ENCODE measurements around the gene RRN3. TPM values are rescaled to one million over a fixed set of nuclear protein-coding genes. Genes with fewer than 3 reads are reported as not detected.
A peak's percentile ranks its signal among the peaks of the same experiment; 100 is the strongest.
"Not testable (repeated sequence)": the region's sequence is repeated elsewhere in the genome, so short reads cannot be mapped to it uniquely, and the experiment has no call there.

RRN3 gene
- total RNA-seq, 1 experiment from 2014 or later: 32.2 TPM

DNA sequence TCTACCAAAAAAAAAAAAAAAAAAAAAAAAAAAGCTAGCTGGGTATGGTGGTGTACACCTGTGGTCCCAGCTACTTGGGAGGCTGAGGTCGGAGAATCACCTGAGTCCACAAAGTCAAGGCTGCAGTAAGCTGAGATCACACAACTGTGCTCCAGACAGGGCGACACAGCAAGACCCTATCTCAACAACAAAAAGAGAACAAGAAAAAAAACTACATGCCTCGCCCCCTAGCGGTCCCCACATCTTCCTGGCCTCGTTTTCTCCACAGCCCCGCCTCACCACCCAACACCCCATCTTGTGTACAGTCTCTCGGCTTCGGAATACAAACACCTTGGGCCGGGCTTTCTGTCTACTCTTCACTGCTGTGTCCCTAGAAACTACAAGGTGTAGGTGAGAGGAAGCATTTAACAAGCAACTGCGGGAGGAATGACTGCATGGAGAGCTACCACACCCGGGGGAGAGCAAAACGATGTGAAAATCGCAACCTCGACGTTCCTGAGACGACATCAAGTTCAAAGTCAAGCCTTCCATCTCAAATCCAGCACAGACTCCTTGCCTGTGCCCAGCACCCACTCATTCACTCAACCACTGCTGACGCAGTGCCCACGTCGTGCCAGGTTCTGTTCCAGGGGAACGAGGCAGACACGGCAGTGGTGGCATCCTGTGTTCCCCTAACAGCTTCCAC lies 47.2 kb downstream of the RRN3 start:
- Mint-ChIP-seq H3K4me1 (ENCODE audit: low read depth, unreplicated experiment) (no peaks in the 10 kb centered on the region), H3K27ac (ENCODE audit: unreplicated experiment) (no peak overlapping the region), H3K9me3 (ENCODE audit: unreplicated experiment) (no peaks in the 10 kb centered on the region), H3K27me3 (ENCODE audit: insufficient read depth, unreplicated experiment) (no peaks in the 10 kb centered on the region), H3K4me3 (ENCODE audit: unreplicated experiment) (no peak overlapping the region), H3K36me3 (ENCODE audit: insufficient read depth, unreplicated experiment) (peaks cover 30% of the 10 kb centered on the region)
- H3K9me3 ChIP-seq: no peaks in the 10 kb centered on the region
- H3K4me3 ChIP-seq (ENCODE audit: low read depth, low read length): no peak overlapping the region
- H3K27me3 ChIP-seq (replicated peaks; ENCODE audit: control insufficient read depth, insufficient read depth, low read length): no peaks in the 10 kb centered on the region
- ChIA-PET CTCF (no interaction called here), POLR2A (no interaction called here)
- no peaks in the 10 kb centered on the region for H3K4me1 ChIP-seq
- TF ChIP-seq, protein P1, sequence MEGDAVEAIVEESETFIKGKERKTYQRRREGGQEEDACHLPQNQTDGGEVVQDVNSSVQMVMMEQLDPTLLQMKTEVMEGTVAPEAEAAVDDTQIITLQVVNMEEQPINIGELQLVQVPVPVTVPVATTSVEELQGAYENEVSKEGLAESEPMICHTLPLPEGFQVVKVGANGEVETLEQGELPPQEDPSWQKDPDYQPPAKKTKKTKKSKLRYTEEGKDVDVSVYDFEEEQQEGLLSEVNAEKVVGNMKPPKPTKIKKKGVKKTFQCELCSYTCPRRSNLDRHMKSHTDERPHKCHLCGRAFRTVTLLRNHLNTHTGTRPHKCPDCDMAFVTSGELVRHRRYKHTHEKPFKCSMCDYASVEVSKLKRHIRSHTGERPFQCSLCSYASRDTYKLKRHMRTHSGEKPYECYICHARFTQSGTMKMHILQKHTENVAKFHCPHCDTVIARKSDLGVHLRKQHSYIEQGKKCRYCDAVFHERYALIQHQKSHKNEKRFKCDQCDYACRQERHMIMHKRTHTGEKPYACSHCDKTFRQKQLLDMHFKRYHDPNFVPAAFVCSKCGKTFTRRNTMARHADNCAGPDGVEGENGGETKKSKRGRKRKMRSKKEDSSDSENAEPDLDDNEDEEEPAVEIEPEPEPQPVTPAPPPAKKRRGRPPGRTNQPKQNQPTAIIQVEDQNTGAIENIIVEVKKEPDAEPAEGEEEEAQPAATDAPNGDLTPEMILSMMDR (IDR thresholded peaks at IDR 0.05; ENCODE audit: insufficient read depth in 1 of 2, low read depth in 1 of 2, low read length in 1 of 2, severe bottlenecking in 1 of 2, unreplicated experiment in 1 of 2): no peak
- intact Hi-C loops (cut with micrococcal nuclease; ENCODE audit: unreplicated experiment): no loop called here
- BruUV-seq (replicated peaks): no TSS peak
- no peaks in the 10 kb centered on the region for H3K36me3 ChIP-seq (ENCODE audit: control insufficient read depth, insufficient read depth, low read length)
- DNase-seq: no peak

DNA sequence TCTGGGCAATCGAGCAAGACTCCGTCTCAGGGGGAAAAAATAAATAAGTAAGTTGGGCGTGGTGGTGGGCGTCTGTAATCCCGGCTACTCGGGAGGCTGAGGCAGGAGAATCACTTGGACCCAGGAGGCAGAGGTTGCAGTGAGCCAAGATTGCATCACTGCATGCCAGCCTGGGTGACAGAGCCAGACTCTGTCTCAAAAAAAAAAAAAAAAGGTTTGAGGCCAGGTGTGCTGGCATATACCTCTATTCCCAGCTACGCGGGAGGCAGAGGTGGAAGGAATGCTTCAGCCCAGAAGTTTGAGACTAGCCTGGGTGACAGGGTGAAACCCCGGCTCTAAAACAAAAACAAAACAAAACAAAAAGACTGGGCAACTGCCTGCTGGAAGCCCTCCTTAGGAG lies 48.8 kb downstream of the RRN3 start:
- BruUV-seq (replicated peaks); H3K27me3 Mint-ChIP-seq (ENCODE audit: insufficient read depth, unreplicated experiment); H3K4me3 ChIP-seq (ENCODE audit: low read depth, low read length); H3K4me3 Mint-ChIP-seq (ENCODE audit: unreplicated experiment); H3K9me3 ChIP-seq; H3K4me1 Mint-ChIP-seq (ENCODE audit: low read depth, unreplicated experiment); H3K9me3 Mint-ChIP-seq (ENCODE audit: unreplicated experiment); intact Hi-C loops (cut with micrococcal nuclease; ENCODE audit: unreplicated experiment); H3K4me1 ChIP-seq; DNase-seq; POLR2A ChIA-PET; CTCF ChIA-PET; H3K27me3 ChIP-seq (replicated peaks; ENCODE audit: control insufficient read depth, insufficient read depth, low read length); H3K36me3 ChIP-seq (ENCODE audit: control insufficient read depth, insufficient read depth, low read length): not testable (repeated sequence)
- Mint-ChIP-seq H3K36me3 (ENCODE audit: insufficient read depth, unreplicated experiment) (peaks cover 30% of the 10 kb centered on the region), H3K27ac (ENCODE audit: unreplicated experiment) (peak overlapping the region; percentile 20)

DNA sequence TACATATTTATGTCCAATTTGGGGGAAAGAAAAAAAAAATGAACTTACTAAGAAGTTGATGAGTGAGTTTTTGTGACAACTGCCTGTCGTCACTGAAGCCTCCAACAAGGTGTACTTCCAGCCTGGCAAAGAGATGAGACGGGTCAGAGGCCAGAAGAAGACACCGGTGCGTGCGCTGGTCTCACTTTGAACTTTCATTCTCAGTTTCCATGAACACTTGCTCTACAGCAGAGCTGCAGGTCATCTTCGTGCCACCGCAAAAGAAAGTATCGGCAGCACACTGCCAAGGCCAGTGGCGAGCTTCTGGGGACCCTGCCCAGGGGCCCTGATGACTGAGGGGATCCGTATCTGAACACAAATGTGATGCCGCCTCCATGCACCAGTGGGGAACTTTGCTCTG lies 49.8 kb downstream of the RRN3 start:
- POLR2A ChIA-PET: no interaction called here
- Mint-ChIP-seq H3K27me3 (ENCODE audit: insufficient read depth, unreplicated experiment) (no peaks in the 10 kb centered on the region), H3K27ac (ENCODE audit: unreplicated experiment) (no peak overlapping the region), H3K9me3 (ENCODE audit: unreplicated experiment) (no peaks in the 10 kb centered on the region), H3K4me3 (ENCODE audit: unreplicated experiment) (no peak overlapping the region), H3K4me1 (ENCODE audit: low read depth, unreplicated experiment) (no peaks in the 10 kb centered on the region), H3K36me3 (ENCODE audit: insufficient read depth, unreplicated experiment) (peaks cover 39% of the 10 kb centered on the region)
- H3K36me3 ChIP-seq (ENCODE audit: control insufficient read depth, insufficient read depth, low read length): no peaks in the 10 kb centered on the region
- no peaks in the 10 kb centered on the region for H3K9me3 ChIP-seq
- intact Hi-C loops (cut with micrococcal nuclease; ENCODE audit: unreplicated experiment): no loop called here
- no peak for DNase-seq
- no peaks in the 10 kb centered on the region for H3K4me1 ChIP-seq
- H3K27me3 ChIP-seq (replicated peaks; ENCODE audit: control insufficient read depth, insufficient read depth, low read length): no peaks in the 10 kb centered on the region
- no peak overlapping the region for H3K4me3 ChIP-seq (ENCODE audit: low read depth, low read length)
- no TSS peak for BruUV-seq (replicated peaks)
- TF ChIP-seq, protein P1 (IDR thresholded peaks at IDR 0.05; ENCODE audit: insufficient read depth in 1 of 2, low read depth in 1 of 2, low read length in 1 of 2, severe bottlenecking in 1 of 2, unreplicated experiment in 1 of 2): no peak
- CTCF ChIA-PET: no interaction called here

DNA sequence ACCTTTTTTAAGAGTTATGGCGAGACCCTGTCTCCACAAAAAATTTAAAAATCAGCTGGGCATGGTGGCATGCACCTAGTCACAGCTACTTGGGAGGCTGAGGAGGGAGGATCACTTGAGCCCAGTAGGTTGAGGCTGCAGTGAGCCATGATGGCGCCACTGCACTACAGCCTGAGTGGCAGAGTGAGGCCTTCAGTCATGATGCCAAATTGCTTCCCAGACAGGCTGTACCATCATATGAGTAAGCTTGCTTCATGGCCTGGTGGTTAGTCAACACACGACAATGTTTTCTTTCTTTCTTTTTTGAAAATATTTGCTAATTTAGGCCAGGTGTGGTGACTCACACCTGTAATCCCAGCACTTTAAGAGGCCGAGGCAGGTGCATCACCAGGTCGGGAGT lies 50.7 kb downstream of the RRN3 start:
- H3K36me3 Mint-ChIP-seq (ENCODE audit: insufficient read depth, unreplicated experiment): peaks cover 48% of the 10 kb centered on the region
- H3K27ac Mint-ChIP-seq (ENCODE audit: unreplicated experiment): no peak overlapping the region
- no peak overlapping the region for H3K4me3 Mint-ChIP-seq (ENCODE audit: unreplicated experiment)
- intact Hi-C loops (cut with micrococcal nuclease; ENCODE audit: unreplicated experiment): no loop called here
- no peaks in the 10 kb centered on the region for H3K4me1 Mint-ChIP-seq (ENCODE audit: low read depth, unreplicated experiment)
- no peaks in the 10 kb centered on the region for H3K27me3 Mint-ChIP-seq (ENCODE audit: insufficient read depth, unreplicated experiment)
- CTCF ChIA-PET: no interaction called here
- BruUV-seq (replicated peaks): no TSS peak
- Histone ChIP-seq H3K4me3 (ENCODE audit: low read depth, low read length) (no peak overlapping the region), H3K4me1 (no peaks in the 10 kb centered on the region), H3K27me3 (replicated peaks; ENCODE audit: control insufficient read depth, insufficient read depth, low read length) (no peaks in the 10 kb centered on the region), H3K9me3 (no peaks in the 10 kb centered on the region), H3K36me3 (ENCODE audit: control insufficient read depth, insufficient read depth, low read length) (peaks cover 1% of the 10 kb centered on the region; the same call in 1 of the 2 replicates)
- no peak for DNase-seq
- TF ChIP-seq, protein P1 (IDR thresholded peaks at IDR 0.05; ENCODE audit: insufficient read depth in 1 of 2, low read depth in 1 of 2, low read length in 1 of 2, severe bottlenecking in 1 of 2, unreplicated experiment in 1 of 2): no peak
- H3K9me3 Mint-ChIP-seq (ENCODE audit: unreplicated experiment): no peaks in the 10 kb centered on the region
- POLR2A ChIA-PET: no interaction called here

Measured in Caco-2 (cell line).